ENCODE data around the gene HDHD3. TPM values are rescaled to one million over a fixed set of nuclear protein-coding genes. Genes with fewer than 3 reads are reported as not detected.
"Not testable (repeated sequence)": the region's sequence is repeated elsewhere in the genome, so short reads cannot be mapped to it uniquely, and the experiment has no call there.

The HDHD3 gene
- total RNA-seq, 4 donors from 2014 or later = 37.1 to 67.7 (median 53.0) TPM

DNA sequence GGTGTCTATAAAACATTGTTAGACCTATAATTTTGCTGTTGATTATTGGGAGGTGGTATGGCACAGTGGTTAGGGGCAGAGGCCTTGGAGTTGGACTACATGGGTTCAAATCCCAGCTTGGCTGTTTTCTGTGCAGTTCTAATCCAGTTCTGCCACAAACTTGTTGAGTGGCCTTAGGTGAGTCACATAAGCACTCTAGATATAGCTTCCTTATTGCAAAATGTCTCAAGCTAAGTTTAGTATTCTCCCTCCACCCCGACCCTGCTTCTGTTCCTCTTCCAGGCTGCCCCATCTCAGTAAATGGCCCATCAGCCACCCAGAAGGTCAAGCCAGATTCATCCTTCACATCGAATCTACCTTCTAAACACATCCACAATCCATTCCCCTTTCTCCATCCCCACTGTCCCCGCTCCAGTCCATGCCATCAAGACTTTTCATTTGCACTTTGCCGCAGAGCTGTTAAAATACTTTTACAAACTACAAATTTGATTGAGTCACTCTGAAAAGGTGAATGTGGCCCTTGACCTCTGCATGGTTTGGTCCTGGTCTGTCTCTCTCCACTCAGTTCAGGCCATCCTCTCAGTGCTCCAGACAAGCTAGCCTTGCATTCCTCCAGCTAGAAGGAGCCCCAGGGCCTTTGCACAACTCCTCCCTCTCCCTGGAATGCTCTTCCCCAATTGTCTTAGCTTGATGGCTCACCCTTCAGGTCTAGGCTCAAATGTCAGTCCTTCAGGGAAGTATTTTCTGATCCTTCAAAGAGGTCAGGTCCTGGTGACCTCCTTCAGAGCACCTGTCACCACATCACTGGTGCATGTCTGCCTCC, 10.0 kb upstream of the HDHD3 start:
- Histone ChIP-seq H3K36me3 (peaks cover 35 to 40% of the 10 kb centered on the region in 2 donors), H3K27me3 (no peaks in the 10 kb centered on the region), H3K4me1 (peaks cover 6 to 7% of the 10 kb centered on the region in 2 donors), H3K4me3 (replicated peaks in 1 of 3) (no peak overlapping the region), H3K9me3 (no peaks in the 10 kb centered on the region), H3K27ac (no peak overlapping the region)
- TF ChIP-seq POLR2A (IDR thresholded peaks at IDR 0.05) = no peak
- TF ChIP-seq, protein P1, sequence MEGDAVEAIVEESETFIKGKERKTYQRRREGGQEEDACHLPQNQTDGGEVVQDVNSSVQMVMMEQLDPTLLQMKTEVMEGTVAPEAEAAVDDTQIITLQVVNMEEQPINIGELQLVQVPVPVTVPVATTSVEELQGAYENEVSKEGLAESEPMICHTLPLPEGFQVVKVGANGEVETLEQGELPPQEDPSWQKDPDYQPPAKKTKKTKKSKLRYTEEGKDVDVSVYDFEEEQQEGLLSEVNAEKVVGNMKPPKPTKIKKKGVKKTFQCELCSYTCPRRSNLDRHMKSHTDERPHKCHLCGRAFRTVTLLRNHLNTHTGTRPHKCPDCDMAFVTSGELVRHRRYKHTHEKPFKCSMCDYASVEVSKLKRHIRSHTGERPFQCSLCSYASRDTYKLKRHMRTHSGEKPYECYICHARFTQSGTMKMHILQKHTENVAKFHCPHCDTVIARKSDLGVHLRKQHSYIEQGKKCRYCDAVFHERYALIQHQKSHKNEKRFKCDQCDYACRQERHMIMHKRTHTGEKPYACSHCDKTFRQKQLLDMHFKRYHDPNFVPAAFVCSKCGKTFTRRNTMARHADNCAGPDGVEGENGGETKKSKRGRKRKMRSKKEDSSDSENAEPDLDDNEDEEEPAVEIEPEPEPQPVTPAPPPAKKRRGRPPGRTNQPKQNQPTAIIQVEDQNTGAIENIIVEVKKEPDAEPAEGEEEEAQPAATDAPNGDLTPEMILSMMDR (IDR thresholded peaks at IDR 0.05) = no peak
- no peak for DNase-seq
- 92 to 94% methylated on average over 4 of the region's 4 CpGs for WGBS, 2 donors
- intact Hi-C loops (cut with DNase I) = no loop called here

DNA sequence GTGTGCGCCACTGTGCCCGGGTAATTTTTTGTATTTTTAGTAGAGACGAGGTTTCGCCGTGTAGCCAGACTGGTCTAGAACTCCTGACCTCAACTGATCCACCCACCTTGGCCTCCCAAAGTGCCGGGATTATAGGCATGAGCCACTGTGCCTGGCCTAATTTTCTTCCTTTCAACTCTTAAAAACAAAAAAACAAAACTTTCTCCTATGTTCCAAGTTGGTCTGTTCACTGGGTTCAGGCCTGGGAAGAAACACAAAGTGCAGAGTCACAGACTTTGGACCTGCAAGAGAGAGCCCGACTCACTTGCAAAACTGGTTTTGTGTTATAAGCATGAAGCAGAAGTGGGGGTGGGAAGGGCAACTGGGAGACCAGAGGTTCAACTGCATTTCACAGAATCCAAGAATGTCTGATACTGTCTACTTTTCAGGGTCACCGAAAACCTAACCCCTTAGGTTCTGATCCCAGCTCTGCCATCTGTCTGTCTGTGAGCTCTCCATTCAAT, 5.2 kb upstream of the HDHD3 start:
- Histone ChIP-seq H3K4me1 (peaks cover 20 to 23% of the 10 kb centered on the region in 2 donors), H3K27me3 (no peaks in the 10 kb centered on the region), H3K4me3 (replicated peaks in 1 of 3) (no peak overlapping the region), H3K36me3 (no peaks in the 10 kb centered on the region), H3K9me3 (no peaks in the 10 kb centered on the region), H3K27ac (peak overlapping the region; percentile 82 to 93 (median 85))
- 36 to 51% methylated on average over 8 of the region's 8 CpGs for WGBS, 2 donors
- TF ChIP-seq, protein P1 (IDR thresholded peaks at IDR 0.05) = no peak
- TF ChIP-seq POLR2A (IDR thresholded peaks at IDR 0.05) = peak in 1 of 2 donors; percentile 12
- intact Hi-C loops (cut with DNase I) = no loop called here
- DNase-seq = peak; percentile 87 to 88

DNA sequence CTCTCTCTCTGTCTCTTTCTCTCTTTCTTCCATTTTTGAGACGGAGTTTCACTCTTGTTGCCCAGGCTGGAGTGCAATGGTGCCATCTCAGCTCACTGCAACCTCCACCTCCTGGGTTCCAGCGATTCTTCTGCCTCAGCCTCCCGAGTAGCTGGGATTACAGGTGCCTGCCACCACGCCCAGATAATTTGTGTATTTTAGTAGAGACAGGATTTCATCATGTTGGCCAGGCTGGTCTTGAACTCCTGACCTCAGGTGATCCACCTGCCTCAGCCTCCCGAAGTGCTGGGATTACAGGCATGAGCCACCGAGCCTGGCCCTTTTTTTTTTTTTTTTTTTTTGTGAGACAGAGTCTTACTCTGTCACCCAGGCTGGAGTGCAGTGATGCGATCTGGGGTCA, 4.7 kb upstream of the HDHD3 start:
- H3K27ac ChIP-seq = peak overlapping the region; percentile 82 to 93 (median 85)

DNA sequence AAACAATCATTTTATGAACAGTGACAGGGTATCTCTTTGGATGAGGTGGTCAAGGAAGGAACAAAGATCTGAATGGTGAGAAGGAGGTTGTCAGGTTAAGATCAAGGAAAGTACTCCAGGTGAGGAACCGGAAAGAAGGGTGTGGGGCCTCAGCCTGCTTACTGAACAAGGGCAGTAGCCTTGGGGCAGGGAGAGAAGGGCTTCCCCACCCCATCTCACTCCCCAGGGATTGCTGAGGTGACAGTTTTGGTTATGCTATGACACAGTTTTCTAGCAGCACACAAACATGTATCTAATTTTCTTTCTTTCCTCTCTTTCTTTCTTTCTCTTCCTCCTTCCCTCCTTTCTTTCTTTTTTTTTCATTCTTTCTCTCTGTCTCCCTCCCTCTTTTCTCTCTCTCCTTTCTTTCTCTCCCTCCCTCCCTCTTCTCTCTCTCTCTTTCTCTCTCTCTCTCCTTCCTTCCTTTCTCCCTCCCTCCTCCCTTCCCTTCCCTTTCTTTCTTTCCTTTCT, 4.1 kb upstream of the HDHD3 start:
- intact Hi-C loops (cut with DNase I) = no loop called here
- Histone ChIP-seq H3K27me3 (no peaks in the 10 kb centered on the region), H3K4me1 (peaks cover 20 to 26% of the 10 kb centered on the region in 2 donors), H3K4me3 (replicated peaks in 1 of 3) (no peak overlapping the region), H3K36me3 (no peaks in the 10 kb centered on the region), H3K27ac (peak overlapping the region; percentile 82 to 93 (median 85)), H3K9me3 (no peaks in the 10 kb centered on the region)
- TF ChIP-seq, protein P1 (IDR thresholded peaks at IDR 0.05) = no peak
- no peak for TF ChIP-seq POLR2A (IDR thresholded peaks at IDR 0.05)
- peak; percentile 27 to 35 for DNase-seq
- 39 to 50% methylated on average over 1 of the region's 1 CpG for WGBS, 2 donors

More for the DNA sequence above, 4.7 kb upstream of the HDHD3 start:
- DNase-seq; H3K4me3 ChIP-seq (replicated peaks in 1 of 3); H3K27me3 ChIP-seq; intact Hi-C loops (cut with DNase I); H3K36me3 ChIP-seq; H3K9me3 ChIP-seq: not testable (repeated sequence)
- H3K4me1 ChIP-seq = peaks cover 20 to 23% of the 10 kb centered on the region in 2 donors
- WGBS, 2 donors = 75 to 84% methylated on average over 5 to 7 of the region's 7 CpGs

DNA sequence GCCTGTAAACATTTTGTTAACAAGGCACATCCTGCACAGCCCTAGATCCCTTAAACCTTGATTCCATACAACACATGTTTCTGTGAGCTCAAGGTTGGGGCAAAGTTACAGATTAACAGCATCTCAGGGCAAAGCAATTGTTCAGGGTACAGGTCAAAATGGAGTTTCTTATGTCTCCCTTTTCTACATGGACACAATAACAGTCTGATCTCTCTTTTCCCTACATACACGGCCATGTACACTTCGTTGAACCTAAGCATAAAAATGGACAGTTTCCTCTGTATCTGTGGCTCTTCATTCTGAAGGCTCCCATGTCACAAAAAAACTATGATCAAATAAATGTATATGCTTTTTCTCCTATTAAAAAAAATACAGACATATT, 3.0 kb upstream of the HDHD3 start:
- H3K9me3 ChIP-seq; intact Hi-C loops (cut with DNase I); H3K4me3 ChIP-seq (replicated peaks in 1 of 3); H3K36me3 ChIP-seq; DNase-seq; H3K27me3 ChIP-seq: not testable (repeated sequence)
- Histone ChIP-seq H3K4me1 (peaks cover 24 to 34% of the 10 kb centered on the region in 2 donors), H3K27ac (peak overlapping the region in 2 of 3 donors; percentile 85 to 93)
- WGBS, 2 donors = 84 to 92% methylated on average over 2 of the region's 2 CpGs

DNA sequence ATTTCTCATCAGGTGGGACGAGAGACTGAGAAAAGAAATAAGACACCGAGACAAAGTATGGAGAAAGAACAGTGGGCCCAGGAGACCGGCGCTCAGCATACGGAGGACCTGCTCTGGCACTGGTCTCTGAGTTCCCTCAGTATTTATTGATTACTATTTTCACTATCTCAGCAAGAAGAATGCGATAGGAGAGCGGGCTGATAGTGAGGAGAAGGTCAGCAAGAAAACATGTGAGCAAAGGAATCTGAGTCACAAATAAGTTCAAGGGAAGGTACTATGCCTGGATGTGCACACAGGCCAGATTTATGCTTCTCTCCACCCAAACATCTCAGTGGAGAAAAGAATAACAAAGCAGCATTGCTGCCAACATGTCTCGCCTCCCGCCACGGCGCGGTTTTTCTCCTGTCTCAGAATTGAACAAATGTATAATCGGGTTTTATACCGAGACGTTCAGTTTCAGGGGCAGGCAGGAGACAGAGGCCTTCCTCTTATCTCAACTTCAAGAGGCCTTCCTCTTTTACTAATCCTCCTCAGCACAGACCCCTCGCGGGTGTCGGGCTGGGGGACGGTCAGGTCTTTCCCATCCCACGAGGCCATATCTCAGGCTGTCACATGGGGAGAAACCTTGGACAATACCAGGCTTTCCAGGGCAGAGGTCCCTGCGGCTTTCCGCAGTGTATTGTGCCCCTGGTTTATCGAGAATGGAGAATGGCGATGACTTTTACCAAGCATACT, 2.5 kb upstream of the HDHD3 start:
- intact Hi-C loops (cut with DNase I); DNase-seq; H3K27ac ChIP-seq; H3K9me3 ChIP-seq; H3K36me3 ChIP-seq; H3K27me3 ChIP-seq; H3K4me3 ChIP-seq (replicated peaks in 1 of 3): not testable (repeated sequence)
- H3K4me1 ChIP-seq = peaks cover 24 to 34% of the 10 kb centered on the region in 2 donors
- 75 to 80% methylated on average over 23 to 24 of the region's 24 CpGs for WGBS, 2 donors

All from thyroid gland (tissue), 4 donors.